Epithelial cell of esophagus (primary cell): ENCODE results near the gene SEPTIN8.

ENCODE experiments used
- DNase-seq: peaks from one replicate; pipeline ENCODE4 v3.0.0; 2010; ENCODE audit warnings: low read depth
- H3K4me3 ChIP-seq: 2 replicates; pipeline ENCODE4 v1.5.1; 2011; ENCODE audit warnings: mild to moderate bottlenecking, low read length, control low read depth
- CTCF ChIP-seq: IDR thresholded peaks from 2 replicates; pipeline ENCODE4 v1.5.1; 2011; ENCODE audit warnings: low read depth, mild to moderate bottlenecking, low read length, control low read depth, inconsistent platforms; ENCODE audit not compliant: insufficient read depth; ENCODE audit errors: missing control alignments

The SEPTIN8 gene

GRCh38 chr5:132764051-132764450, 13.0 kb downstream of the SEPTIN8 start:
- DNase-seq, result no peak
- TF ChIP-seq CTCF, result no peak

GRCh38 chr5:132763181-132764036, 13.6 kb downstream of the SEPTIN8 start:
- no peak for TF ChIP-seq CTCF
- no peak for DNase-seq
- H3K4me3 ChIP-seq, result no peak overlapping the region

More at GRCh38 chr5:132764051-132764450, 13.0 kb downstream of the SEPTIN8 start:
- no peak overlapping the region for H3K4me3 ChIP-seq

- DNase-seq, result no peak
- TF ChIP-seq CTCF, result no peak
- H3K4me3 ChIP-seq, result no peak overlapping the region
Observed at GRCh38 chr5:132762246-132763000, 14.6 kb downstream of the SEPTIN8 start.

GRCh38 chr5:132761321-132762240, 15.5 kb downstream of the SEPTIN8 start:
- TF ChIP-seq CTCF, result no peak
- DNase-seq, result no peak
- no peak overlapping the region for H3K4me3 ChIP-seq

GRCh38 chr5:132760601-132761317, 16.3 kb downstream of the SEPTIN8 start:
- no peak overlapping the region for H3K4me3 ChIP-seq
- no peak for TF ChIP-seq CTCF
- no peak for DNase-seq

- no peak overlapping the region for H3K4me3 ChIP-seq
- TF ChIP-seq CTCF, result no peak
- DNase-seq, result no peak
Observed at GRCh38 chr5:132760049-132760420, 17.0 kb downstream of the SEPTIN8 start.
